Fibroblast of villous mesenchyme (primary cell): ENCODE results near the gene KIAA1671. TPM values are rescaled to one million over a fixed set of nuclear protein-coding genes. Genes with fewer than 3 reads are reported as not detected.

Experiments
- DNase-seq: peaks from one replicate; pipeline ENCODE4 v3.0.0-alpha.2; 2010; ENCODE audit warnings: low read depth
- H3K4me3 ChIP-seq: 2 replicates; pipeline ENCODE4 v1.5.1; 2011; ENCODE audit warnings: low read depth, mild to moderate bottlenecking, low read length
- CTCF ChIP-seq: IDR thresholded peaks from 2 replicates; pipeline ENCODE4 v1.5.1; 2012; ENCODE audit warnings: low read depth, mild to moderate bottlenecking, low read length; ENCODE audit not compliant: insufficient read depth
- total RNA-seq: library from RNA; depleted of rRNA; stranded (reverse); fragments of >200 nt; gene quantifications from 2 replicates; pipeline ENCODE4 v1.2.3, GENCODE V29; 2012

Gene KIAA1671
- total RNA-seq, 1 donor = 3.5 TPM

DNA sequence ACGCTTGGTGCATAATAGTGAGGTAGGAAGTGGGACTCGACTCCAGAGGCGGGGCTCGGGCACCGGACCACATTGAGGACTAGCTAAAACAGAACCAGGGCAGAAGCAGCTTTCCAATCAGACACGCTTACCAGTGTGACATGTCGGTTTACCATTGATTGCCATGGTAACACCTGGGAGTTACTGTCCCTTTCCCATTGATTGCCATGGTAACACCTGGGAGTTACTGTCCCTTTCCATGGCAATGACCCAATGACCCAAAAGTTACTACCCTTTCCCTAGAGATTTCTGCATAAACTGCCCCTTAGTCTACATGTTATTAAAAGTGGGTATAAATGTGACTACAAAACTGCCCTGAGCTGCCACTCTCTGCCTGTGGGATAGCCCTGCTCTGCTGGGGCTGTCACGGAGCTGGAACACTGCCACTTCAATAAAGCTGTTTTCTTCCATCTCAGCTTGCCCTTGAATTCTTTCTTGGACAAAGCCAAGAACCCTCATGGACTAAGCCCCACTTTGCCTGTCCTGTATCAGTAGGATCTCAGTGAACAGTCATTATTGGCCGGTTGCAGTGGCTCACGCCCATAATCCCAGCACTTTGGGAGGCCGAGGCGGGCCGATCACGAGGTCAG lies 169.7 kb downstream of the KIAA1671 start:
- DNase-seq = no peak
- H3K4me3 ChIP-seq = no peak overlapping the region

DNA sequence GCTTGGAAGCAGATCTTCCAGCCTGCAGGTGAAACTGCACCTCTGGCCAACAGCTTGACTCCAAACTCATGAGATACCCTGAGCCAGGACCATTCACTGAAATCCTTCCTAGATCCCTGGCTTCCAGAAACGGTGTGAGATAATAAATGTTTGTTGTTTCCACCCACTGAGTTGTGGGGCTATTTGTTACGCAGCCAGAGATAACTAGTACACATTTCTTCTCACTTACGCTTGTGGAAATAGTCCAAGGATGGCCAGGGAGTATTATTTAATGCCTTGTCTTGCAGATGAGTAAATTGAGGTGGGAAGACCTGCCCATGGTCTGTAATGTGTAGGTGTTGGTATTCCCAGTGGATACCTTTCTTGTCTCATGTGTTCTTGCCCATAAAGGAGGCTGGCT lies 171.2 kb downstream of the KIAA1671 start:
- TF ChIP-seq CTCF = no peak
- no peak for DNase-seq
- no peak overlapping the region for H3K4me3 ChIP-seq

More for the DNA sequence above, 169.7 kb downstream of the KIAA1671 start:
- no peak for TF ChIP-seq CTCF

DNA sequence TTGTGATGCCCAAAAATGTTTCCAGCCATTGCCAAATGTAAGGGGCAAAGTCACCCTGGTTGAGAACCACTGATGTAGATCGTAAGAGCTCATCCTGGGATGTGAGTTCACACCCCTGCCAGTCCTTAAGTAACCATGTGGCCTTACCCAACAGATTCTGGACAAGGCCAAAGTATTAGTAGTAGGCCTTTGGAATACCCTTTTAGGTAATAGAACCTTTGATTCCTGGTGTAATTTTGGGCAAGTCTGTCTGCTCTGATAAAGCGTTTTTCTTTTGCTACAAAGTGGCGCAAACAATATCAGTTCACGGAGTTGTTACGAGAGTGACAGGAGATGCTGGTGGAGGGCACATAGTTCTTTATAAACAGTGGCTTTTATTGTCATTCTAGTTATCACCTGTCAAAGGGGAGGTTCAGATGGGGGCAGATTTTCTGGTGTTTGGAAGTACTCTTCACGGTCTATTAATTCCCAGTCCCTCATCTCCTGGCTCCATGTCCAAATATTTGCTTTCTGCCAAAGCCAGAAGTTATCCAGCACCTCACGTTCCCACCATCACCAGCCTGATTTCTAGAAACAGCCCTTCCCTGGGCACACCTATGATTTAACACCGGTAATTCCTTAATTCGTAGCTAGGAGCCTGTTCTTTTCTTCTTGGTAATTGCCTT lies 173.3 kb downstream of the KIAA1671 start:
- H3K4me3 ChIP-seq = no peak overlapping the region
- no peak for TF ChIP-seq CTCF
- no peak for DNase-seq

GRCh38 chr22:25126510-25126909 lies 174.0 kb downstream of the KIAA1671 start:
- no peak for TF ChIP-seq CTCF
- DNase-seq = no peak
- H3K4me3 ChIP-seq = no peak overlapping the region

- H3K4me3 ChIP-seq = no peak overlapping the region
- DNase-seq = no peak
- TF ChIP-seq CTCF = no peak
Observed at GRCh38 chr22:25127318-25127717, 174.8 kb downstream of the KIAA1671 start.

DNA sequence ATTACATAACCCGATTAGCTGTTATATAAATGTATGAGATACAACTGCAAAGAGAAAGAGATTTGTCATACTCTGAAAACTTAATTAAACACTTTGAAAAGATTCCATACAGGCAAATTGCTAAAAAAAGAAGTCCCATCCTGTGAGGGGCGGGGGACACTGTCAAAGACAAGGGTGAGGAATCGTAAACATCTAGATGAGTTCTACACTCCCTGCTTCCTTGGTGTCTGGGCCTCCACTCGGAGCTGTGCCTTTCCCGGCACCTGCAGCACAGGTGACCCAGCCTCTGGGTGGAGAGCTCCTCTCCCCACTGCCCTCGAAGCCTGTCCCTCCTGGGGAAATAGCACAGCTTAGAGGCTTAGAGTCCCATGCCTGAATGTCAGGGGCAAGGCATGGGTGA lies 177.9 kb downstream of the KIAA1671 start:
- no peak for TF ChIP-seq CTCF
- no peak overlapping the region for H3K4me3 ChIP-seq
- no peak for DNase-seq
